ENCODE data around the gene PLEK.

The PLEK gene

GRCh38 chr2:68420254-68420910 is 55.3 kb downstream of the PLEK start:
- Histone ChIP-seq H3K36me3 (ENCODE audit: control insufficient read depth, insufficient read depth, low read length) (no peaks in the 10 kb centered on the region), H4K8ac (ENCODE audit: low read depth, low read length) (no peak overlapping the region), H3K4me1 (ENCODE audit: control insufficient read depth, low read depth, low read length) (no peaks in the 10 kb centered on the region), H2BK15ac (replicated peaks; ENCODE audit: low read depth) (no peak overlapping the region), H3K23ac (ENCODE audit: low read length) (no peak overlapping the region), H3K79me2 (ENCODE audit: control insufficient read depth, insufficient read depth, low read length) (no peaks in the 10 kb centered on the region), H3K9ac (ENCODE audit: low read length) (no peak overlapping the region), H3K18ac (ENCODE audit: low read length) (no peak overlapping the region), H2AK5ac (ENCODE audit: low read length) (no peak overlapping the region), H2BK120ac (ENCODE audit: low read depth, low read length) (no peak overlapping the region), H4K5ac (ENCODE audit: low read length) (no peak overlapping the region), H2BK5ac (ENCODE audit: low read length) (no peak overlapping the region), H3K4me3 (ENCODE audit: low read length) (no peak overlapping the region), H3K27me3 (ENCODE audit: insufficient read depth, low read length, poor library complexity) (no peaks in the 10 kb centered on the region), H3K4ac (ENCODE audit: low read depth, low read length) (no peak overlapping the region), H3K27ac (ENCODE audit: low read depth, low read length) (no peak overlapping the region), H3K79me1 (ENCODE audit: low read length) (no peaks in the 10 kb centered on the region), H3K56ac (ENCODE audit: low read length) (no peak overlapping the region), H3K4me2 (ENCODE audit: low read length) (no peak overlapping the region)
- peak; percentile 62 for DNase-seq
- WGBS (ENCODE audit: extremely low coverage, insufficient coverage, low lambda C conversion rate) = no CpG with 5 or more reads among the region's 3 CpGs

GRCh38 chr2:68423966-68424650 is 59.0 kb downstream of the PLEK start:
- H2BK5ac ChIP-seq (ENCODE audit: low read length) = no peak overlapping the region
- H2BK15ac ChIP-seq (replicated peaks; ENCODE audit: low read depth) = no peak overlapping the region
- H2BK120ac ChIP-seq (ENCODE audit: low read depth, low read length) = no peak overlapping the region
- H3K23ac ChIP-seq (ENCODE audit: low read length) = no peak overlapping the region
- H3K4me2 ChIP-seq (ENCODE audit: low read length) = no peak overlapping the region
- no peaks in the 10 kb centered on the region for H3K79me2 ChIP-seq (ENCODE audit: control insufficient read depth, insufficient read depth, low read length)
- no peak overlapping the region for H4K8ac ChIP-seq (ENCODE audit: low read depth, low read length)
- no peak overlapping the region for H3K18ac ChIP-seq (ENCODE audit: low read length)
- WGBS (ENCODE audit: extremely low coverage, insufficient coverage, low lambda C conversion rate) = no CpG with 5 or more reads among the region's 2 CpGs
- no peaks in the 10 kb centered on the region for H3K27me3 ChIP-seq (ENCODE audit: insufficient read depth, low read length, poor library complexity)
- no peak for DNase-seq
- no peaks in the 10 kb centered on the region for H3K36me3 ChIP-seq (ENCODE audit: control insufficient read depth, insufficient read depth, low read length)
- H4K5ac ChIP-seq (ENCODE audit: low read length) = no peak overlapping the region
- H3K27ac ChIP-seq (ENCODE audit: low read depth, low read length) = no peak overlapping the region
- H2AK5ac ChIP-seq (ENCODE audit: low read length) = no peak overlapping the region
- H3K4me3 ChIP-seq (ENCODE audit: low read length) = no peak overlapping the region
- no peak overlapping the region for H3K56ac ChIP-seq (ENCODE audit: low read length)
- H3K4me1 ChIP-seq (ENCODE audit: control insufficient read depth, low read depth, low read length) = no peaks in the 10 kb centered on the region
- H3K79me1 ChIP-seq (ENCODE audit: low read length) = no peaks in the 10 kb centered on the region
- no peak overlapping the region for H3K4ac ChIP-seq (ENCODE audit: low read depth, low read length)
- no peak overlapping the region for H3K9ac ChIP-seq (ENCODE audit: low read length)

DNA sequence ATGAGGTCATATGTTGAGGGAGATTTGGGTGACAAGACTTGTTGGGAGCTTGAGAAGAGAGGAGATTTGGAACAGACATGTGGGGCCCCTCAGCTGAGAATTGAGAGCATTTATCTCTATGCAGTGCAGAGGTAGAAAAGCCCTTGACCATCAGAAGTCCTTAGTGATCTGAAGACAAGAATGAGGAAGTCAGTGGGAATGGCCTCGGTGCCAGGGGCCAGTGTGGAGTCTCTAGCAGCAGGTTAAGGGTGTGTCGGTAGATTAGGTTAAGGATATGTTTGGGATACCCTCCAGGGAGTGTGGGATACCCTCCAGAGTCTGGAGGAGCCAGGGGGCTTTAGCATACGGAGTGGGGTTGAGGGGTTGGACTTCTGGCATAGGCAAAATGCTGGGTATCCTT is 60.4 kb downstream of the PLEK start:
- Histone ChIP-seq H3K23ac (ENCODE audit: low read length) (no peak overlapping the region), H4K8ac (ENCODE audit: low read depth, low read length) (no peak overlapping the region), H3K4me1 (ENCODE audit: control insufficient read depth, low read depth, low read length) (peaks cover 2% of the 10 kb centered on the region), H3K18ac (ENCODE audit: low read length) (no peak overlapping the region), H2AK5ac (ENCODE audit: low read length) (no peak overlapping the region), H3K9ac (ENCODE audit: low read length) (no peak overlapping the region), H2BK15ac (replicated peaks; ENCODE audit: low read depth) (no peak overlapping the region), H2BK5ac (ENCODE audit: low read length) (no peak overlapping the region), H3K79me2 (ENCODE audit: control insufficient read depth, insufficient read depth, low read length) (no peaks in the 10 kb centered on the region), H3K4me3 (ENCODE audit: low read length) (no peak overlapping the region), H3K79me1 (ENCODE audit: low read length) (no peaks in the 10 kb centered on the region), H3K56ac (ENCODE audit: low read length) (no peak overlapping the region), H3K4me2 (ENCODE audit: low read length) (no peak overlapping the region), H2BK120ac (ENCODE audit: low read depth, low read length) (no peak overlapping the region), H3K27ac (ENCODE audit: low read depth, low read length) (no peak overlapping the region), H3K36me3 (ENCODE audit: control insufficient read depth, insufficient read depth, low read length) (no peaks in the 10 kb centered on the region), H4K5ac (ENCODE audit: low read length) (no peak overlapping the region), H3K4ac (ENCODE audit: low read depth, low read length) (no peak overlapping the region), H3K27me3 (ENCODE audit: insufficient read depth, low read length, poor library complexity) (no peaks in the 10 kb centered on the region)
- no CpG with 5 or more reads among the region's 3 CpGs for WGBS (ENCODE audit: extremely low coverage, insufficient coverage, low lambda C conversion rate)
- DNase-seq = no peak

- Histone ChIP-seq H3K9ac (ENCODE audit: low read length) (no peak overlapping the region), H3K23ac (ENCODE audit: low read length) (no peak overlapping the region), H2BK120ac (ENCODE audit: low read depth, low read length) (no peak overlapping the region), H3K18ac (ENCODE audit: low read length) (no peak overlapping the region), H2BK5ac (ENCODE audit: low read length) (no peak overlapping the region), H3K4ac (ENCODE audit: low read depth, low read length) (no peak overlapping the region), H3K4me2 (ENCODE audit: low read length) (no peak overlapping the region), H3K4me3 (ENCODE audit: low read length) (no peak overlapping the region), H3K27ac (ENCODE audit: low read depth, low read length) (no peak overlapping the region), H2AK5ac (ENCODE audit: low read length) (no peak overlapping the region), H3K79me2 (ENCODE audit: control insufficient read depth, insufficient read depth, low read length) (no peaks in the 10 kb centered on the region), H3K27me3 (ENCODE audit: insufficient read depth, low read length, poor library complexity) (no peaks in the 10 kb centered on the region), H3K56ac (ENCODE audit: low read length) (no peak overlapping the region), H3K4me1 (ENCODE audit: control insufficient read depth, low read depth, low read length) (peaks cover 2% of the 10 kb centered on the region), H4K8ac (ENCODE audit: low read depth, low read length) (no peak overlapping the region), H3K79me1 (ENCODE audit: low read length) (no peaks in the 10 kb centered on the region), H4K5ac (ENCODE audit: low read length) (no peak overlapping the region), H3K36me3 (ENCODE audit: control insufficient read depth, insufficient read depth, low read length) (no peaks in the 10 kb centered on the region), H2BK15ac (replicated peaks; ENCODE audit: low read depth) (no peak overlapping the region)
- WGBS (ENCODE audit: extremely low coverage, insufficient coverage, low lambda C conversion rate) = no CpG with 5 or more reads among the region's 1 CpG
- no peak for DNase-seq
Observed at GRCh38 chr2:68426446-68426845, 61.4 kb downstream of the PLEK start.

- H4K5ac ChIP-seq (ENCODE audit: low read length) = no peak overlapping the region
- no peaks in the 10 kb centered on the region for H3K79me2 ChIP-seq (ENCODE audit: control insufficient read depth, insufficient read depth, low read length)
- no peaks in the 10 kb centered on the region for H3K36me3 ChIP-seq (ENCODE audit: control insufficient read depth, insufficient read depth, low read length)
- no peak overlapping the region for H4K8ac ChIP-seq (ENCODE audit: low read depth, low read length)
- no peaks in the 10 kb centered on the region for H3K79me1 ChIP-seq (ENCODE audit: low read length)
- no peak overlapping the region for H3K4ac ChIP-seq (ENCODE audit: low read depth, low read length)
- no peak overlapping the region for H3K9ac ChIP-seq (ENCODE audit: low read length)
- DNase-seq = no peak
- no peak overlapping the region for H3K27ac ChIP-seq (ENCODE audit: low read depth, low read length)
- H3K4me1 ChIP-seq (ENCODE audit: control insufficient read depth, low read depth, low read length) = peaks cover 2% of the 10 kb centered on the region
- no peak overlapping the region for H3K56ac ChIP-seq (ENCODE audit: low read length)
- H3K4me3 ChIP-seq (ENCODE audit: low read length) = no peak overlapping the region
- no CpG with 5 or more reads among the region's 10 CpGs for WGBS (ENCODE audit: extremely low coverage, insufficient coverage, low lambda C conversion rate)
- no peaks in the 10 kb centered on the region for H3K27me3 ChIP-seq (ENCODE audit: insufficient read depth, low read length, poor library complexity)
- no peak overlapping the region for H3K18ac ChIP-seq (ENCODE audit: low read length)
- H2AK5ac ChIP-seq (ENCODE audit: low read length) = no peak overlapping the region
- H2BK15ac ChIP-seq (replicated peaks; ENCODE audit: low read depth) = no peak overlapping the region
- no peak overlapping the region for H2BK5ac ChIP-seq (ENCODE audit: low read length)
- H3K4me2 ChIP-seq (ENCODE audit: low read length) = no peak overlapping the region
- no peak overlapping the region for H3K23ac ChIP-seq (ENCODE audit: low read length)
- no peak overlapping the region for H2BK120ac ChIP-seq (ENCODE audit: low read depth, low read length)
Observed at GRCh38 chr2:68426848-68427579, 61.9 kb downstream of the PLEK start.
